A549 (cell line): ENCODE results near the gene TAF1A. TPM values are rescaled to one million over a fixed set of nuclear protein-coding genes. Genes with fewer than 3 reads are reported as not detected.

Experiments used
- ATAC-seq, 2 experiments: fragments of 200-7000 bp in 1 of 2; fragments of >200 bp in 1 of 2; cut with Nextera tagmentation in 1 of 2; cut with Tn5 transposase in 1 of 2; 3 replicates each; pipeline versions ENCODE4 v1.8.0 to v1.9.1; 2018 to 2020; ENCODE audit warnings: mild to moderate bottlenecking in 1 of 2, moderate library complexity in 1 of 2
- CTCF ChIA-PET: fragments of 300-600 bp; sonication (Branson Sonifier 250); formaldehyde crosslinking; extraction: SDS; loops from one replicate; lab custom pipeline; 2021; ENCODE audit warnings: antibody characterized with exemption, inconsistent platforms; lab: Yijun Ruan, JAX
- POLR2A ChIA-PET: fragments of 350-600 bp; formaldehyde crosslinking; extraction: SDS; loops from one replicate; lab custom pipeline; 2021; ENCODE audit warnings: antibody characterized with exemption, inconsistent platforms; lab: Yijun Ruan, JAX
- DNase-seq, 2 experiments: peaks; one replicate each; pipeline versions ENCODE4 v3.0.0 to v3.0.0-alpha.2; 2011 to 2016; ENCODE audit warnings: low read depth in 1 of 2, low spot score in 1 of 2
- FAIRE-seq: peaks from 2 replicates; lab custom pipeline; 2011; peaks lifted over from hg19 to GRCh38; lab: Jason Lieb, UNC
- H3K27ac ChIP-seq, 2 experiments: fragments of >200 bp; sonication (Bioruptor Twin); formaldehyde crosslinking; 3 replicates each; pipeline ENCODE4 v1.5.1; 2016 to 2017
- H3K4me1 ChIP-seq: fragments of >200 bp; sonication (Bioruptor Twin); formaldehyde crosslinking; 3 replicates; pipeline ENCODE4 v1.6.1; 2016
- H3K4me2 ChIP-seq: fragments of >200 bp; sonication (Bioruptor Twin); formaldehyde crosslinking; 3 replicates; pipeline ENCODE4 v1.6.1; 2016
- H3K4me3 ChIP-seq: fragments of >200 bp; sonication (Bioruptor Twin); formaldehyde crosslinking; 3 replicates; pipeline ENCODE4 v1.5.1; 2016
- H3K9me3 ChIP-seq: fragments of >200 bp; sonication (Bioruptor Twin); formaldehyde crosslinking; 3 replicates; pipeline ENCODE4 v1.6.1; 2016
- ATOH8 ChIP-seq: fragments of 250-450 bp; sonication (Bioruptor Pico); IDR thresholded peaks from 2 replicates; pipeline ENCODE4 v1.5.0; 2020; ENCODE audit warnings: low read depth, mild to moderate bottlenecking, moderate library complexity
- BCL3 ChIP-seq: fragments of >200 bp; sonication (Bioruptor Twin); formaldehyde crosslinking; IDR thresholded peaks from 3 replicates; pipeline ENCODE4 v1.6.1; 2016
- CBX8 ChIP-seq: fragments of 200-600 bp; sonication (generic); IDR thresholded peaks from 2 replicates; pipeline ENCODE4 v1.6.1; 2016
- CEBPB ChIP-seq, 2 experiments: fragments of >200 bp in 1 of 2; sonication (Bioruptor Twin) in 1 of 2; formaldehyde crosslinking in 1 of 2; IDR thresholded peaks; 2 replicates each; pipeline ENCODE4 v1.6.1; 2012 to 2016
- CHD2 ChIP-seq: fragments of 150-350 bp; IDR thresholded peaks from 2 replicates; pipeline ENCODE4 v1.6.1; 2014; ENCODE audit warnings: low read length; ENCODE audit not compliant: partially characterized antibody
- CTCF ChIP-seq: fragments of >200 bp; sonication (Bioruptor Twin); formaldehyde crosslinking; IDR thresholded peaks from 3 replicates; pipeline ENCODE4 v1.5.1; 2016
- EHF ChIP-seq: fragments of 250-450 bp; sonication (Bioruptor Pico); IDR thresholded peaks from 2 replicates; pipeline ENCODE4 v1.5.0; 2020; ENCODE audit warnings: mild to moderate bottlenecking
- EP300 ChIP-seq, 2 experiments: fragments of >200 bp; sonication (Bioruptor Twin); formaldehyde crosslinking; IDR thresholded peaks; 2 replicates in 1 of 2; 3 replicates in 1 of 2; pipeline ENCODE4 v1.6.1; 2016 to 2017
- FOSB ChIP-seq: fragments of 250-450 bp; sonication (Bioruptor Pico); IDR thresholded peaks from 2 replicates; pipeline ENCODE4 v1.5.0; 2020; ENCODE audit warnings: mild to moderate bottlenecking, moderate library complexity
- FOSL2 ChIP-seq, 2 experiments: fragments of 450-650 bp in 1 of 2; fragments of >200 bp in 1 of 2; sonication (Bioruptor Twin) in 1 of 2; formaldehyde crosslinking; IDR thresholded peaks; 2 replicates each; pipeline versions ENCODE4 v1.5.0 to v1.6.1; 2016 to 2020; ENCODE audit warnings: mild to moderate bottlenecking in 1 of 2, moderate library complexity in 1 of 2
- FOXS1 ChIP-seq: fragments of 250-450 bp; sonication (Bioruptor Pico); IDR thresholded peaks from 2 replicates; pipeline ENCODE4 v1.5.0; 2020; ENCODE audit warnings: mild to moderate bottlenecking, moderate library complexity
- HDAC2 ChIP-seq: fragments of 200-600 bp; sonication (generic); IDR thresholded peaks from 2 replicates; pipeline ENCODE4 v1.6.1; 2016
- HEYL ChIP-seq: fragments of 250-450 bp; sonication (Bioruptor Pico); IDR thresholded peaks from 2 replicates; pipeline ENCODE4 v1.8.0; 2021; ENCODE audit warnings: mild to moderate bottlenecking, moderate library complexity
- HOXB5 ChIP-seq: fragments of 250-450 bp; sonication (Bioruptor Pico); IDR thresholded peaks from 2 replicates; pipeline ENCODE4 v1.5.0; 2020; ENCODE audit warnings: mild to moderate bottlenecking, moderate library complexity
- JUN ChIP-seq, 2 experiments: fragments of >200 bp; sonication (Bioruptor Twin); formaldehyde crosslinking; IDR thresholded peaks; 2 replicates in 1 of 2; 3 replicates in 1 of 2; pipeline ENCODE4 v1.6.1; 2016 to 2017
- KDM1A ChIP-seq: fragments of 200-600 bp; sonication (generic); IDR thresholded peaks from 2 replicates; pipeline ENCODE4 v1.6.1; 2016; ENCODE audit warnings: low read depth, mild to moderate bottlenecking
- MAFK ChIP-seq: fragments of 450-650 bp; IDR thresholded peaks from 2 replicates; pipeline ENCODE4 v1.6.1; 2014; ENCODE audit not compliant: partially characterized antibody
- MAX ChIP-seq: IDR thresholded peaks from 2 replicates; pipeline ENCODE4 v1.6.1; 2012
- MAZ ChIP-seq: fragments of 150-350 bp; IDR thresholded peaks from 2 replicates; pipeline ENCODE4 v1.6.1; 2014; ENCODE audit warnings: antibody characterized with exemption, low read depth, low read length, borderline replicate concordance
- NFE2L2 ChIP-seq: fragments of 150-350 bp; conservative IDR thresholded peaks from 2 replicates; pipeline ENCODE4 v1.6.1; 2014; ENCODE audit warnings: low read length
- NPAS2 ChIP-seq: fragments of 250-450 bp; sonication (Bioruptor Pico); IDR thresholded peaks from 2 replicates; pipeline ENCODE4 v1.8.0; 2022; ENCODE audit warnings: mild to moderate bottlenecking, moderate library complexity, borderline replicate concordance
- POLR2A ChIP-seq: IDR thresholded peaks from 2 replicates; pipeline ENCODE4 v1.6.1; 2012; ENCODE audit warnings: mild to moderate bottlenecking, low read length
- RAD21 ChIP-seq, 2 experiments: fragments of >200 bp in 1 of 2; sonication (Bioruptor Twin) in 1 of 2; formaldehyde crosslinking in 1 of 2; IDR thresholded peaks in 1 of 2; conservative IDR thresholded peaks in 1 of 2; 2 replicates in 1 of 2; 3 replicates in 1 of 2; pipeline ENCODE4 v1.6.1; 2012 to 2018; ENCODE audit warnings: inconsistent platforms in 1 of 2
- RCOR1 ChIP-seq: fragments of 150-350 bp; IDR thresholded peaks from 2 replicates; pipeline ENCODE4 v1.6.1; 2014; ENCODE audit warnings: antibody characterized with exemption, low read length, low read depth
- RFX5 ChIP-seq: fragments of 450-650 bp; IDR thresholded peaks from 2 replicates; pipeline ENCODE4 v1.7.1; 2014; ENCODE audit warnings: antibody characterized with exemption, mild to moderate bottlenecking, moderate library complexity
- SMC3 ChIP-seq: fragments of >200 bp; sonication (Bioruptor Twin); formaldehyde crosslinking; IDR thresholded peaks from 3 replicates; pipeline ENCODE4 v1.6.1; 2018; ENCODE audit warnings: inconsistent platforms
- WGBS: methylation state at CpG from one replicate; pipeline ENCODE4 v1.1.6; 2017; ENCODE audit errors: missing lambda C conversion rate; 5-methylcytosine and 5-hydroxymethylcytosine counted together
- polyA plus RNA-seq, 4 experiments: library from polyadenylated mRNA; depleted of rRNA in 3 of 4; stranded (reverse); fragments of >200 nt; fragmentation: RNase III in 1 of 4; extraction: RNeasy Plus Mini Kit Qiagen cat#74134 plus additional on column Dnase treatment in 1 of 4; gene quantifications; 2 replicates in 3 of 4; 3 replicates in 1 of 4; pipeline ENCODE4 v1.2.3, GENCODE V29; 2011 to 2017

TAF1A gene
- polyA plus RNA-seq, 2 of the 4 experiments (the other 2 are of a cell fraction) = 11.7 to 21.7 TPM

- FAIRE-seq = no peak
- Histone ChIP-seq H3K4me1 (peaks cover 37% of the 10 kb centered on the region), H3K27ac (peak within 1 kb of the TSS; percentile 86 to 88), H3K4me2 (peak within 1 kb of the TSS; percentile 89), H3K9me3 (no peaks in the 10 kb centered on the region), H3K4me3 (peak within 1 kb of the TSS; percentile 45)
- peak in 1 of 2 experiments; percentile 33 for DNase-seq
- CTCF ChIA-PET = interaction anchor here (1.3 to 1.4 kb wide), 2 partner anchors 8 to 83 kb away, joined by 4 to 8 read pairs; no protein-coding TSS in a partner anchor
- TF ChIP-seq SMC3 (no peak), MAFK (no peak), CBX8 (no peak), RFX5 (no peak), ATOH8 (CRISPR knock-in tag) (no peak), HDAC2 (no peak), CHD2 (no peak), MAX (no peak), HOXB5 (CRISPR knock-in tag) (no peak), FOXS1 (CRISPR knock-in tag) (no peak), HEYL (no peak), CTCF (no peak)
- WGBS = 55% methylated on average over 7 of the region's 8 CpGs
- POLR2A ChIA-PET = no interaction called here
- ATAC-seq = peak; percentile 42 to 61; a peak in 5 of 6 replicates
Observed at GRCh38 chr1:222547944-222548671, 41.6 kb downstream of the TAF1A start, which contains the start of gene HHIPL2. HHIPL2 (minus strand) TSS chr1:222548104; CDS start chr1:222548044, 60 bp downstream.

- Histone ChIP-seq H3K27ac (peak overlapping the region; percentile 86 to 88), H3K9me3 (no peaks in the 10 kb centered on the region), H3K4me3 (peak overlapping the region; percentile 45), H3K4me1 (peaks cover 37% of the 10 kb centered on the region), H3K4me2 (peak overlapping the region; percentile 89)
- no peak for FAIRE-seq
- DNase-seq = no peak
- 0 out of 5 replicates have a peak, but pooled peaks of 1 of the 2 experiments have one; percentile 12 for TF ChIP-seq JUN (IDR thresholded peaks at IDR 0.05)
- no peak for TF ChIP-seq MAZ
- POLR2A ChIA-PET = interaction anchor here (0.6 to 1.1 kb wide), 5 partner anchors 42 to 1814 kb away, joined by 3 to 8 read pairs (median 3); partner anchors contain the start of gene TAF1A
- ATAC-seq = peak; percentile 60 to 64
- CTCF ChIA-PET = interaction anchor here (0.9 to 1.4 kb wide), 6 partner anchors 9 to 144 kb away, joined by 3 to 8 read pairs (median 4); no protein-coding TSS in a partner anchor
- WGBS = 11% methylated on average over 8 of the region's 8 CpGs
Observed at GRCh38 chr1:222547260-222547614, 42.5 kb downstream of the TAF1A start.

- Histone ChIP-seq H3K27ac (peak overlapping the region; percentile 86 to 88), H3K4me2 (peak overlapping the region; percentile 89), H3K4me1 (peaks cover 37% of the 10 kb centered on the region), H3K9me3 (no peaks in the 10 kb centered on the region), H3K4me3 (peak overlapping the region; percentile 45)
- FAIRE-seq (peak; percentile 23), ATAC-seq (peak; percentile 94 to 96), DNase-seq (peak; percentile 73 to 79)
- 2% methylated on average over 7 of the region's 7 CpGs for WGBS
- POLR2A ChIA-PET = interaction anchor here (0.5 to 1.1 kb wide), 7 partner anchors 43 to 1814 kb away, joined by 3 to 8 read pairs (median 3); partner anchors contain the start of gene TAF1A
- CTCF ChIA-PET = interaction anchor here (0.9 to 1.4 kb wide), 8 partner anchors 9 to 144 kb away, joined by 3 to 8 read pairs (median 4); no protein-coding TSS in a partner anchor
- TF ChIP-seq JUN (IDR thresholded peaks at IDR 0.05) = peak in 1 of 2 experiments; percentile 45; a peak in 1 of 5 replicates
- no peak for TF ChIP-seq POLR2A
- peak; percentile 45 for TF ChIP-seq NFE2L2
- TF ChIP-seq RAD21 (conservative IDR thresholded peaks at IDR 0.05 in 1 of 2, IDR thresholded peaks at IDR 0.05 in 1 of 2) = peak in 1 of 2 experiments; percentile 26; a peak in 1 of 5 replicates
- TF ChIP-seq MAZ = no peak
- no peak for TF ChIP-seq FOXS1 (CRISPR knock-in tag)
- no peak for TF ChIP-seq SMC3
- TF ChIP-seq MAFK = peak; percentile 70
- TF ChIP-seq NPAS2 = no peak
- no peak for TF ChIP-seq RCOR1
- peak; percentile 52 for TF ChIP-seq MAX
- TF ChIP-seq KDM1A = no peak
- no peak for TF ChIP-seq EHF (CRISPR knock-in tag)
- peak; percentile 37; the same call in 1 of the 2 replicates for TF ChIP-seq FOSL2 (IDR thresholded peaks at IDR 0.05)
- TF ChIP-seq FOSL2 (CRISPR knock-in tag; IDR thresholded peaks at IDR 0.05) = peak; percentile 75
- TF ChIP-seq BCL3 = peak; percentile 45; the same call in 1 of the 3 replicates
- no peak for TF ChIP-seq FOSB
- TF ChIP-seq CEBPB (IDR thresholded peaks at IDR 0.05) = peak; percentile 70 to 90
- TF ChIP-seq EP300 (IDR thresholded peaks at IDR 0.05) = peak in 1 of 2 experiments; percentile 60; a peak in 2 of 5 replicates
Observed at GRCh38 chr1:222546548-222547259, 43.0 kb downstream of the TAF1A start.
